Measurements from ENCODE around the gene PFDN6.

DNA sequence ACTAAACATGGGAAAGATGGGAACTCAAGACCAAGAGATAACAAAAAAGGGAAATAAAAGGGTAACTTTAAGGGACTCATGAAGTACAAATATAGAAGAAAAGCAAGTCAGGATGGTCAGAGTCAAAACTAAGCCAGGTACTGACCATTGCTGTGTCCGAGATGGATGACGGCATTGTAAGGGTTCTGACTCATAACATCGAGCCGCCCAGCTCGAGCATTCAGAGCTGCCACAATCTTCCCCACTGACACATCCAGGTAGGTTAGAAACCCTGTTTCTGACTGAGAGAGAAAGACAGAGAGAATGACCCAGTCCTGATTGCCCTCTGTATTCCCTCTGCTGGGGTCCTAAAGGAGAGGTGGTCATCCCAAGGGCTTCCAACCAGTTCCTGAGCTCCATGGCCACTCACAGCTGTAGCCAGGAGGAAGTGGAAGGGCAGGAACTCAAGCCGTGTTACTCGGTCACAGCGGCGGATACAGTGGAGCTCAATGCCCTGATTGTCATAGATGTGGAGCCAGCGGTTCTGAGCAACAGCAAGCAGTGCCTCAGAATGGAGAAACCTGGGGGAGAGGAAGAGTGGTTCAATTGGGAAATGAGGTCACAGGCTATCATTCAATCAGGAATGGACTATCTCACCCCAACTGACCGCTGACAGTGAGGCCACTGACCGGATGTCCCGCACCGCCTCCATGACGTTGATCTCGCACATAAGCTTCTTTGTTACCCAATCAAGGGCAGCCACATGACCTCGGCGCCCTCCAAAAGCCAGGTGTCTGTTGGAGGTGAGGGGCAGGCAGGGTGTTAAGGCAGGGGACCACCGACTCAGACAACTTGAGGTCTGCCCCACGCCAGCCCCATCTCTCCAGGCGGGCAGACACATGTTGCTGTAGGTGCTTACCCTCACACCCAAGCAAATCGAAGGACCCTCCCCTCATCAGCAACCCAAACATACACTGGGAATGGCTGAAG, 2.2 kb upstream of the PFDN6 start:
- TF ChIP-seq EZH2phosphoT487 (IDR thresholded peaks at IDR 0.05; ENCODE audit: low read depth) (no peak), CTCF (IDR thresholded peaks at IDR 0.05; ENCODE audit: low read depth, low read length) (no peak)
